OCI-LY3 (cell line): ENCODE measurements around the gene XRCC6.

ENCODE experiments used
- H2AFZ ChIP-seq: fragments of 200-600, 300-600 bp; shearing (Covaris generic); 2 replicates; pipeline ENCODE4 v1.6.0; 2014; ENCODE audit warnings: antibody characterized with exemption, low read depth, low read length
- H3K27ac ChIP-seq: fragments of 200-600, 300-600 bp; sonication (generic); 2 replicates; pipeline ENCODE4 v1.5.1; 2014; ENCODE audit warnings: mild to moderate bottlenecking, low read length, moderate library complexity, mixed read lengths
- H3K27me3 ChIP-seq: fragments of 200-600, 300-600 bp; sonication (generic); 2 replicates; pipeline ENCODE4 v1.6.1; 2014; ENCODE audit warnings: low read depth, low read length, mixed read lengths
- H3K36me3 ChIP-seq: fragments of 200-600, 300-600 bp; sonication (generic); replicated peaks from 2 replicates; pipeline ENCODE3; 2014; ENCODE audit warnings: low read depth, low read length, mixed read lengths
- H3K4me1 ChIP-seq: fragments of 300-600, 200-600 bp; sonication (generic); 2 replicates; pipeline ENCODE4 v1.6.1; 2014; ENCODE audit warnings: low read length, mixed read lengths
- H3K4me2 ChIP-seq: fragments of 200-600, 300-600 bp; sonication (generic); 2 replicates; pipeline ENCODE4 v1.6.1; 2014; ENCODE audit warnings: low read length, mixed read lengths
- H3K4me3 ChIP-seq: fragments of 300-600, 200-600 bp; sonication (generic); 2 replicates; pipeline ENCODE4 v1.5.1; 2014; ENCODE audit warnings: antibody characterized with exemption, mild to moderate bottlenecking, low read length, moderate library complexity
- H3K79me2 ChIP-seq: fragments of 300-600, 200-600 bp; shearing (Covaris generic); 2 replicates; pipeline ENCODE4 v1.6.1; 2014; ENCODE audit warnings: mild to moderate bottlenecking, low read length, mixed read lengths
- H3K9ac ChIP-seq: fragments of 300-600, 200-600 bp; shearing (Covaris generic); 2 replicates; pipeline ENCODE4 v1.6.0; 2014; ENCODE audit warnings: mild to moderate bottlenecking, low read length, moderate library complexity
- H3K9me3 ChIP-seq: fragments of 200-600, 300-600 bp; shearing (Covaris generic); 2 replicates; pipeline ENCODE4 v1.6.1; 2014; ENCODE audit warnings: low read length, mixed read lengths; ENCODE audit not compliant: insufficient read depth
- H4K20me1 ChIP-seq: fragments of 200-600, 300-600 bp; sonication (generic); 2 replicates; pipeline ENCODE4 v1.6.1; 2016; ENCODE audit warnings: low read length, mixed read lengths; ENCODE audit not compliant: insufficient read depth
- EZH2phosphoT487 ChIP-seq: fragments of 200-600 bp; shearing (Covaris generic); IDR thresholded peaks from 2 replicates; pipeline ENCODE4 v1.6.1; 2018; ENCODE audit warnings: antibody characterized with exemption, mixed run types, low read depth
- TF ChIP-seq, protein P1 (sequence below): fragments of 200-600, 300-600 bp; sonication (generic); IDR thresholded peaks from 2 replicates; pipeline ENCODE4 v1.5.1; 2014; ENCODE audit warnings: antibody characterized with exemption, low read length, low read depth

The XRCC6 gene

DNA sequence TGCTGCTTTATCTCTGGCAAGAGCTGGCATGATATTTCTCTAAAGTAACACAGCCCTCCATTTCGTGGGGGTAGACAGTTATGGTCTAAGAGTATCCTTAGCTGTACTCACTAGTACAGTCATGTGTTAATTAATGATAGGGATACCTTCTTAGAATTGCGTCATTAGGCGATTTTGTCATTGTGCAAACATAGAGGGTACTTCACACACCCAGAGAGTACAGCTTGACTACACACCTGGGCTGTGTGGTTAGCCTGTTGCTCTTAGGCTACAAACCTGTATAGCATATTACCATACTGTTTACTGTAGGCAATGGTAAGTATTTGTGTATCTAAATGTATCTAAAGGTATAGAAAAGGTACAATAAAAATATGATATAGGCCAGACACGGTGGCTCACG, 17.0 kb downstream of the XRCC6 start:
- peaks cover 75% of the 10 kb centered on the region for H3K36me3 ChIP-seq
- no peak overlapping the region for H3K4me3 ChIP-seq
- no peak overlapping the region for H3K27ac ChIP-seq
- H3K9me3 ChIP-seq = no peaks in the 10 kb centered on the region
- H3K4me2 ChIP-seq = no peak overlapping the region
- H3K27me3 ChIP-seq = no peaks in the 10 kb centered on the region
- H4K20me1 ChIP-seq = peaks cover 13% of the 10 kb centered on the region; the same call in 1 of the 2 replicates
- no peaks in the 10 kb centered on the region for H3K4me1 ChIP-seq
- TF ChIP-seq, protein P1, sequence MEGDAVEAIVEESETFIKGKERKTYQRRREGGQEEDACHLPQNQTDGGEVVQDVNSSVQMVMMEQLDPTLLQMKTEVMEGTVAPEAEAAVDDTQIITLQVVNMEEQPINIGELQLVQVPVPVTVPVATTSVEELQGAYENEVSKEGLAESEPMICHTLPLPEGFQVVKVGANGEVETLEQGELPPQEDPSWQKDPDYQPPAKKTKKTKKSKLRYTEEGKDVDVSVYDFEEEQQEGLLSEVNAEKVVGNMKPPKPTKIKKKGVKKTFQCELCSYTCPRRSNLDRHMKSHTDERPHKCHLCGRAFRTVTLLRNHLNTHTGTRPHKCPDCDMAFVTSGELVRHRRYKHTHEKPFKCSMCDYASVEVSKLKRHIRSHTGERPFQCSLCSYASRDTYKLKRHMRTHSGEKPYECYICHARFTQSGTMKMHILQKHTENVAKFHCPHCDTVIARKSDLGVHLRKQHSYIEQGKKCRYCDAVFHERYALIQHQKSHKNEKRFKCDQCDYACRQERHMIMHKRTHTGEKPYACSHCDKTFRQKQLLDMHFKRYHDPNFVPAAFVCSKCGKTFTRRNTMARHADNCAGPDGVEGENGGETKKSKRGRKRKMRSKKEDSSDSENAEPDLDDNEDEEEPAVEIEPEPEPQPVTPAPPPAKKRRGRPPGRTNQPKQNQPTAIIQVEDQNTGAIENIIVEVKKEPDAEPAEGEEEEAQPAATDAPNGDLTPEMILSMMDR = no peak
- TF ChIP-seq EZH2phosphoT487 = no peak
- H3K9ac ChIP-seq = no peak overlapping the region
- peaks cover 62% of the 10 kb centered on the region for H3K79me2 ChIP-seq
- H2AFZ ChIP-seq = no peak overlapping the region

DNA sequence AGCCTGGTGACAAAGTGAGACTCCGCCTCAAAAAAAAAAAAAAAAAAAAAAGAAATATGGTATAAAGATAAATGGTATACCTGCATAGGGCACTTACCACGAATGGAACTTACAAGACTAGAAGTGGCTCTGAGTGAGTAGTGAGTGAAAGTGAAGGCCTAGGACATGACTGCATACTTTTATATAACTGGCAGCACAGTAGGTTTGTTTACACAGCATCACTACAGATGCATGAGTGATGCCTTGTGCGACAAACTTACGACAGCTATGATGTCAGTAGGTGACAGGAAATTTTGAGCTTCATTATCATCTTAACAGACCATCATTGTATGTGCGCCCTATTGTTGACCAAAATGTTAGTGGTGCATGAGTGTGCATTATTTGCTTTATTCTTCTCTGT, 17.7 kb downstream of the XRCC6 start:
- no peak overlapping the region for H3K9ac ChIP-seq
- no peak overlapping the region for H3K27ac ChIP-seq
- no peaks in the 10 kb centered on the region for H3K4me1 ChIP-seq
- H3K36me3 ChIP-seq = peaks cover 71% of the 10 kb centered on the region
- H3K4me3 ChIP-seq = no peak overlapping the region
- no peaks in the 10 kb centered on the region for H3K9me3 ChIP-seq
- H3K27me3 ChIP-seq = no peaks in the 10 kb centered on the region
- TF ChIP-seq EZH2phosphoT487 = no peak
- TF ChIP-seq, protein P1 = no peak
- H3K4me2 ChIP-seq = no peak overlapping the region
- no peak overlapping the region for H2AFZ ChIP-seq
- H4K20me1 ChIP-seq = peaks cover 13% of the 10 kb centered on the region; the same call in 1 of the 2 replicates
- peaks cover 61% of the 10 kb centered on the region for H3K79me2 ChIP-seq

DNA sequence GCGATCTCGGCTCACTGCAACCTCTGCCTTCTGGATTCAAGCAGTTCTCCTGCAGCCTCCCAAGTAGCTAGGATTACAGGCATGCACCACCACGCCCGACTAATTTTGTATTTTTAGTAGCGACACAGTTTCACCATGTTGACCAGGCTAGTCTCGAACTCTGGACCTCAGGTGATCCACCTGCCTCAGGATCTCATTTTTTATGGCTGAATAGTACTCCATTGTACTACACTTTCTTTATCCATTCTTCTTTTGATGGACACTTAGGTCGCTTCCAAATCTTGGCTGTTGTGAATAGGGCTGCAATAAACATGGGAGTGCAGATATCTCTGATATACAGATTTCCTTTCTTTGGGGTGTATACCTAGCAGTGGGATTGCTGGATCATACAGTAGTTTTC, 20.8 kb downstream of the XRCC6 start:
- Histone ChIP-seq H3K27ac (no peak overlapping the region), H3K9ac (no peak overlapping the region), H3K27me3 (no peaks in the 10 kb centered on the region), H2AFZ (no peak overlapping the region), H3K9me3 (no peaks in the 10 kb centered on the region), H3K36me3 (peaks cover 63% of the 10 kb centered on the region), H3K4me3 (no peak overlapping the region), H3K79me2 (peaks cover 37% of the 10 kb centered on the region), H3K4me2 (no peak overlapping the region), H4K20me1 (0 out of 2 replicates have a peak, but pooled peaks cover 9% of the 10 kb centered on the region), H3K4me1 (no peaks in the 10 kb centered on the region)
- TF ChIP-seq EZH2phosphoT487 = no peak
- TF ChIP-seq, protein P1 = no peak

DNA sequence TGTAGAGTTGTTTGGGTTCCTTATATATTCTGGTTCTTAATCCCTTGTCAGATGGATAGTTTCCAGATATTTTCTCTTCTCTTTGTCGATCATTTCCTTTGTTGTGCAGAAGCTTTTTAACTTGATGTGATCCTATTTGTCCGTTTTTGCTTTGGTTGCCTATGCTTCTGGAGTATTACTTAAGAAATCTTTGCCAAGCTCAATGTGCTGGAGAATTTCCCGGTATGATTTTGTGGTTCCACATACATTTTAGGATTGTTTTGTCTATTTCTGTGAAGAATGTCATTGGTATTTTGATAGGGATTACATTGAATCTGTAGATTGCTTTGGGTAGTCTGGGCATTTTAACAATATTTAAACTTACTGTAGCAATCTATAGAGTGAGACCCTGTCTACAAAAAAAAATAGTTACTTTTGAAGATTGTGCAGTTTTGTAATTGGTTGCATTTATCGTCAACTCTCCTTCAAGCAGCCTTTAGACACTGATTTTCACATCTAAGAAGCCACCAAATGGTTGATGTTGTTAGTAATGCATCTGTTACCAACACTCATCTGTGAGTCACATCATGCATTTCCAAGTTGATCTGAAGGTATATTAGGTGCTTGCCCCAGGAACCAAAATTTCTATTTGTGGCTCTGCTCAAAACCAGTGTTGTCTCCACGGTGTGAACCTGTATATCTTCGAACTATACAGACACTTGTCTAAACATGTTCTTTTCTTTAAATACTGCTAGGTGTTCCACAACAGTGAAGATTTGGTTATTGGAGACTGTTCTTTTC, 21.4 kb downstream of the XRCC6 start:
- peaks cover 60% of the 10 kb centered on the region for H3K36me3 ChIP-seq
- 0 out of 2 replicates have a peak, but pooled peaks cover 9% of the 10 kb centered on the region for H4K20me1 ChIP-seq
- no peak for TF ChIP-seq EZH2phosphoT487
- TF ChIP-seq, protein P1 = no peak
- H3K9me3 ChIP-seq = no peaks in the 10 kb centered on the region
- H3K27me3 ChIP-seq = no peaks in the 10 kb centered on the region
- H3K4me2 ChIP-seq = no peak overlapping the region
- H3K9ac ChIP-seq = no peak overlapping the region
- H3K4me1 ChIP-seq = no peaks in the 10 kb centered on the region
- no peak overlapping the region for H3K4me3 ChIP-seq
- H3K79me2 ChIP-seq = peaks cover 37% of the 10 kb centered on the region
- H3K27ac ChIP-seq = no peak overlapping the region
- H2AFZ ChIP-seq = no peak overlapping the region
